Ascending aorta (tissue), 2 donors: Measurements from ENCODE around the gene TMED6. TPM values are rescaled to one million over a fixed set of nuclear protein-coding genes. Genes with fewer than 3 reads are reported as not detected.

Experiments
- DNase-seq, 2 donors: peaks; one replicate each; pipeline ENCODE4 v3.0.0-alpha.2; 2019; ENCODE audit warnings: low spot score in 2 of 2
- H3K27ac ChIP-seq, 2 donors: fragments of 200-600 bp; sonication (generic); one replicate each; pipeline ENCODE4 v1.5.1; 2016 to 2017; ENCODE audit warnings: mild to moderate bottlenecking in 1 of 2
- H3K27me3 ChIP-seq: fragments of 200-600 bp; sonication (generic); one replicate; pipeline ENCODE4 v1.5.1; 2017
- H3K36me3 ChIP-seq, 2 donors: fragments of 200-600 bp; sonication (generic); one replicate each; pipeline ENCODE4 v1.5.1; 2016
- H3K4me1 ChIP-seq, 2 donors: fragments of 200-600 bp; sonication (generic); one replicate each; pipeline ENCODE4 v1.5.1; 2016 to 2017; ENCODE audit warnings: mild to moderate bottlenecking in 1 of 2
- H3K4me3 ChIP-seq, 2 donors: fragments of 200-600 bp; sonication (generic); one replicate each; pipeline ENCODE4 v1.5.1; 2016 to 2017; ENCODE audit warnings: mild to moderate bottlenecking in 1 of 2
- H3K9me3 ChIP-seq, 2 donors: fragments of 200-600 bp; sonication (generic); one replicate each; pipeline ENCODE4 v1.5.1; 2016
- CTCF ChIP-seq, 3 experiments: fragments of 200-600 bp in 2 of 3; fragments of 450-650 bp in 1 of 3; sonication (generic) in 2 of 3; IDR thresholded peaks; one replicate each; pipeline ENCODE4 v1.5.1; 2016 to 2019; ENCODE audit warnings: antibody characterized with exemption in 3 of 3, mild to moderate bottlenecking in 1 of 3, moderate library complexity in 1 of 3
- intact Hi-C: fragments of 100-400 bp; cut with DNase I; formaldehyde crosslinking; loops from one replicate; pipeline ENCODE4 v1.15.1; 2023
- total RNA-seq: library from RNA; depleted of rRNA; stranded (reverse); fragments of >200 nt; gene quantifications from one replicate; pipeline ENCODE4 v1.1.0, GENCODE V29; 2016

The TMED6 gene
- total RNA-seq, 1 donor from 2014 or later: not detected

GRCh38 chr16:69313469-69313868 lies 38.1 kb downstream of the TMED6 start:
- no peak for TF ChIP-seq CTCF (IDR thresholded peaks at IDR 0.05)
- no peak overlapping the region for H3K27ac ChIP-seq
- peaks cover 37 to 41% of the 10 kb centered on the region in 2 donors for H3K36me3 ChIP-seq
- no peak for DNase-seq
- no peaks in the 10 kb centered on the region for H3K27me3 ChIP-seq
- intact Hi-C loops: loop anchor here (5.0 to 10.0 kb wide), 2 partner anchors 36 to 779 kb away; partner anchors contain the start of gene ZFP90
- H3K4me3 ChIP-seq: no peak overlapping the region
- peaks cover 6 to 18% of the 10 kb centered on the region in 2 donors for H3K4me1 ChIP-seq
- no peaks in the 10 kb centered on the region for H3K9me3 ChIP-seq

DNA sequence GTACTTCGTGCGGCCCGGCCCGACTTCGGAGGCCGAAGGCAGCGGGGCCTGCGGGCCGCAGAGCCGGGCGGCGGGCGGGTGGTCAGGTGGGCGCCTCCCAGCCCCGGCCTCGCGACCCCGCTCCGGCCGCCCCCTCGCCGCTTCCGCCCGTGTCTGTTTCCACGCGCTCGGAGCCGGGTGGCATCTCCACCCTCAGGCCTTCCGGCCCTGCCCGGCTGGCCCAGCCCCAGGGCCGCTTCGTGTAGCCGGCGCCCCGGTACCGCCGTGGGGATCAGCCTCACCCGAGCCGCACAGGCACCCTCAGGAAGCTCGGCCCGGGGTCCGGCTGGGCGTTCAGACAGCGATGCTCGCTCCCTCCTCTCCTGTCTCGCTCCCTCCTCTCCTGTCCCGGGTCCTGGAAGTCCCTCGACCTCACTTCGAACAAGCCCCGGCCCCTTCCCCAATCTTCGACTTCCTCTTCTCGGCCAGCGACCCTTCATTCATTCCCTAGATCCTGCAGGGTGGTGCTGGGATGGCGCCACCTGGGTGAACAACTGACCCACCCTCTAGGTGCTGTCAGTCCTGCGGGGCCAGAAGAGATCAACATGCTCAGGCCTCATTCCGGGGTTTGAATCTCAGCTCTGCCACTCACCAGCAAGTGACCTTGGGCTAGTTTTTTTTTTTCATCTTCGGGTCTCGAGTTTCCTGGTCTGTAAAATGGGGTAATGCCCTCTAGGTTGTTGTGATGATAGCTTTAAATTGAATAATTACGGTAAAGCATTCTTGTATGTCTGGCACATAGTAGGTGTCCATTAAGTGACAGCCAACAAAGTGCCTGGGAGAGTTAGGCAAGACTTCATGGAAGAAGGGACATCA lies 39.8 kb downstream of the TMED6 start:
- peak overlapping the region; percentile 79 to 98 for H3K4me3 ChIP-seq
- peak in 1 of 2 donors; percentile 68 for DNase-seq
- peaks cover 22 to 25% of the 10 kb centered on the region in 2 donors for H3K36me3 ChIP-seq
- H3K4me1 ChIP-seq: peaks cover 6 to 18% of the 10 kb centered on the region in 2 donors
- H3K27me3 ChIP-seq: no peaks in the 10 kb centered on the region
- intact Hi-C loops: loop anchor here (1.0 to 10.0 kb wide), 4 partner anchors 19 to 777 kb away; partner anchors contain the start of genes COG8, NIP7, PDF and ZFP90
- H3K9me3 ChIP-seq: no peaks in the 10 kb centered on the region
- no peak for TF ChIP-seq CTCF (IDR thresholded peaks at IDR 0.05)
- H3K27ac ChIP-seq: peak overlapping the region; percentile 76

- intact Hi-C loops: loop anchor here (1.0 to 10.0 kb wide), 4 partner anchors 19 to 776 kb away; partner anchors contain the start of genes COG8, NIP7, PDF and ZFP90
- TF ChIP-seq CTCF (IDR thresholded peaks at IDR 0.05): peak; percentile 89 to 96 (median 94)
- H3K4me3 ChIP-seq: peak within 1 kb of the TSS; percentile 79 to 98
Observed at GRCh38 chr16:69310653-69311532, 40.7 kb downstream of the TMED6 start, which contains the start of gene VPS4A. Gene VPS4A, plus strand, starts transcription at chr16:69311350. Its CDS starts 162 bp downstream, at chr16:69311512.

DNA sequence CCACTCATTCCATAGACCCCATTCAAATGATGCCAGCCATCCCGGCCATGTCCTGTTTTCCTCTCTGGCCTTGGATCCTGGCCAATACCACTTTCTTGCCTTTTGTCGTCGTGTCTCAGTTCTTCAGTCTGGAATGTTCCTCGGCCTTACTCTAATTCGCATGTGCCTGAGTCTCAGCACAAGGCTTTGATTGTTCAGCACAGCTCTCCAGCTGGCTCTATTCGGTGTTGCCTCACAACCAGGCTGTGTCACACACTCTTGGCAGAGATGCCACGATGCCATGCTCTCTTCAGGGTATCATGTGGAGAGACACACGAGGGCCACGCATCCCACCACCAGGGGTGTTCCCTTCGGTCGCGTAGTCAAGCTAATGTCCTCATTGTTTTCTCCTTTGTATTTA lies 42.3 kb downstream of the TMED6 start:
- H3K4me1 ChIP-seq: peaks cover 6 to 18% of the 10 kb centered on the region in 2 donors
- peak in 1 of 2 donors; percentile 65 for DNase-seq
- no peaks in the 10 kb centered on the region for H3K27me3 ChIP-seq
- H3K27ac ChIP-seq: no peak overlapping the region
- peaks cover 0 to 11% of the 10 kb centered on the region in 2 donors for H3K36me3 ChIP-seq
- no peak for TF ChIP-seq CTCF (IDR thresholded peaks at IDR 0.05)
- intact Hi-C loops: no loop called here
- no peak overlapping the region for H3K4me3 ChIP-seq
- H3K9me3 ChIP-seq: no peaks in the 10 kb centered on the region

More at GRCh38 chr16:69310653-69311532, 40.7 kb downstream of the TMED6 start, which contains the start of gene VPS4A:
- Histone ChIP-seq H3K36me3 (peaks cover 13 to 17% of the 10 kb centered on the region in 2 donors), H3K9me3 (no peaks in the 10 kb centered on the region), H3K27ac (peak within 1 kb of the TSS; percentile 76), H3K27me3 (no peaks in the 10 kb centered on the region), H3K4me1 (peaks cover 6 to 18% of the 10 kb centered on the region in 2 donors)
- peak; percentile 82 to 97 for DNase-seq

GRCh38 chr16:69307856-69308255 lies 43.7 kb downstream of the TMED6 start:
- DNase-seq: no peak
- no peak overlapping the region for H3K4me3 ChIP-seq
- no peaks in the 10 kb centered on the region for H3K9me3 ChIP-seq
- intact Hi-C loops: no loop called here
- H3K4me1 ChIP-seq: peaks cover 6 to 14% of the 10 kb centered on the region in 2 donors
- H3K27ac ChIP-seq: no peak overlapping the region
- no peaks in the 10 kb centered on the region for H3K27me3 ChIP-seq
- TF ChIP-seq CTCF (IDR thresholded peaks at IDR 0.05): no peak
- peaks cover 0 to 8% of the 10 kb centered on the region in 2 donors for H3K36me3 ChIP-seq
